Measurements from ENCODE around the gene NME1.
"Not testable (repeated sequence)": the region's sequence is repeated elsewhere in the genome, so short reads cannot be mapped to it uniquely, and the experiment has no call there.

Gene NME1

GRCh38 chr17:51147650-51148049 lies 5.7 kb upstream of the NME1 start:
- DNase-seq, result no peak

GRCh38 chr17:51149163-51149562 lies 4.2 kb upstream of the NME1 start:
- DNase-seq, result no peak

- no peak for DNase-seq
Measured at GRCh38 chr17:51150932-51151331, 2.4 kb upstream of the NME1 start.

GRCh38 chr17:51152766-51153209 lies 571 bp upstream of the NME1 start:
- no peak for DNase-seq

- no peak for DNase-seq
Measured at GRCh38 chr17:51154176-51154575, 817 bp downstream of the NME1 start.

GRCh38 chr17:51155416-51155815 lies 2.1 kb downstream of the NME1 start:
- no peak for DNase-seq

GRCh38 chr17:51159604-51160003 lies 6.2 kb downstream of the NME1 start:
- DNase-seq, result no peak

GRCh38 chr17:51161541-51161940 lies 8.2 kb downstream of the NME1 start:
- no peak for DNase-seq

GRCh38 chr17:51164911-51165679 lies 11.7 kb downstream of the NME1 start:
- DNase-seq, result peak; percentile 57

- peak; percentile 73 for DNase-seq
Measured at GRCh38 chr17:51165680-51166197, 12.4 kb downstream of the NME1 start.

GRCh38 chr17:51166198-51166986 lies 13.0 kb downstream of the NME1 start, which contains the start of gene NME2:
NME2 (plus strand) TSS chr17:51166411; CDS start chr17:51166831, 420 bp downstream.
- peak; percentile 69 for DNase-seq

- DNase-seq, result no peak
Measured at GRCh38 chr17:51166987-51167931, 13.9 kb downstream of the NME1 start.

- DNase-seq, result no peak
Measured at GRCh38 chr17:51169340-51169739, 16.0 kb downstream of the NME1 start.

- no peak for DNase-seq
Measured at GRCh38 chr17:51170736-51171135, 17.4 kb downstream of the NME1 start.

GRCh38 chr17:51172030-51172429 lies 18.7 kb downstream of the NME1 start:
- not testable (repeated sequence) for DNase-seq

- DNase-seq, result peak; percentile 75
Measured at GRCh38 chr17:51180486-51180885, 27.1 kb downstream of the NME1 start.

- no peak for DNase-seq
Measured at GRCh38 chr17:51184124-51184523, 30.8 kb downstream of the NME1 start.

- DNase-seq, result no peak
Measured at GRCh38 chr17:51185763-51186332, 32.5 kb downstream of the NME1 start.

GRCh38 chr17:51188271-51188833 lies 35.0 kb downstream of the NME1 start:
- DNase-seq, result no peak

- DNase-seq, result no peak
Measured at GRCh38 chr17:51189162-51189561, 35.8 kb downstream of the NME1 start.

GRCh38 chr17:51189628-51190027 lies 36.3 kb downstream of the NME1 start:
- no peak for DNase-seq

GRCh38 chr17:51191895-51192294 lies 38.5 kb downstream of the NME1 start:
- no peak for DNase-seq
